NCI-H187 treated with DMSO at 0.1 percent for 48 hours (cell line): ENCODE data around the gene GFOD1.
A peak's percentile ranks its signal among the peaks of the same experiment; 100 is the strongest.

Experiments
- DNase-seq: peaks from one replicate; lab custom pipeline; 2025; lab: John Stamatoyannopoulos, UW

Gene GFOD1

GRCh38 chr6:13487122-13488014, at the start of gene GFOD1:
GFOD1 (minus strand) TSS chr6:13487600; CDS start chr6:13486890, 710 bp downstream.
- DNase-seq: peak; percentile 80

GRCh38 chr6:13536796-13537526, 49.6 kb upstream of the GFOD1 start:
- DNase-seq: no peak

GRCh38 chr6:13535306-13535705, 47.9 kb upstream of the GFOD1 start:
- DNase-seq: no peak

- DNase-seq: no peak
These were observed 47.1 kb upstream of the GFOD1 start for GRCh38 chr6:13534536-13534935.

- DNase-seq: no peak
These were observed 44.6 kb upstream of the GFOD1 start for GRCh38 chr6:13531956-13532355.

GRCh38 chr6:13528777-13529343, 41.5 kb upstream of the GFOD1 start:
- no peak for DNase-seq

GRCh38 chr6:13528232-13528631, 40.8 kb upstream of the GFOD1 start:
- DNase-seq: no peak

GRCh38 chr6:13527671-13528056, 40.3 kb upstream of the GFOD1 start:
- DNase-seq: no peak

- DNase-seq: no peak
These were observed 39.6 kb upstream of the GFOD1 start for GRCh38 chr6:13526727-13527670.

GRCh38 chr6:13526357-13526726, 38.9 kb upstream of the GFOD1 start:
- no peak for DNase-seq

GRCh38 chr6:13524801-13525508, 37.6 kb upstream of the GFOD1 start:
- no peak for DNase-seq

GRCh38 chr6:13523826-13524622, 36.6 kb upstream of the GFOD1 start:
- no peak for DNase-seq

GRCh38 chr6:13522656-13523055, 35.3 kb upstream of the GFOD1 start:
- no peak for DNase-seq

GRCh38 chr6:13519839-13520238, 32.4 kb upstream of the GFOD1 start:
- no peak for DNase-seq

GRCh38 chr6:13517116-13517515, 29.7 kb upstream of the GFOD1 start:
- no peak for DNase-seq

GRCh38 chr6:13515912-13516311, 28.5 kb upstream of the GFOD1 start:
- no peak for DNase-seq

GRCh38 chr6:13513626-13514502, 26.5 kb upstream of the GFOD1 start:
- no peak for DNase-seq

GRCh38 chr6:13512900-13513299, 25.5 kb upstream of the GFOD1 start:
- no peak for DNase-seq
